Thoracic aorta (tissue), 2 donors: Measurements from ENCODE around the gene TARS3. TPM values are rescaled to one million over a fixed set of nuclear protein-coding genes. Genes with fewer than 3 reads are reported as not detected.

Source experiments
- total RNA-seq, 2 donors: library from RNA; depleted of rRNA; stranded (reverse); fragments of >200 nt; gene quantifications; one replicate each; pipeline versions ENCODE4 v1.1.0 to v1.2.3, GENCODE V29; 2016

The TARS3 gene
- total RNA-seq, 2 donors from 2014 or later: 20.5 to 21.3 TPM

Other genes starting within 250 kb of the TARS3 start
- gene PCSK6, start 234.8 kb downstream of the TARS3 start, total RNA-seq: 1 to 10 TPM; 5.1 to 8.8 TPM
- 100 to 1,000 TPM in 1 of 2 donors, 10 to 100 TPM in 1; 39.8 to 104 TPM for gene TM2D3, start 72.1 kb downstream of the TARS3 start, total RNA-seq
- not detected for gene OR4F6, start 79.0 kb upstream of the TARS3 start, total RNA-seq
- not detected for gene OR4F15, start 87.7 kb upstream of the TARS3 start, total RNA-seq